WTC11 (cell line): ENCODE data around the gene CD9.

Experiments used
- FOXJ3 ChIP-seq: sonication (generic); formaldehyde crosslinking; IDR thresholded peaks from 2 replicates; pipeline ENCODE4 v1.9.0; 2021; ENCODE audit warnings: missing genetic modification reagents, mild to moderate bottlenecking, borderline replicate concordance
- IRF2 ChIP-seq: sonication (generic); formaldehyde crosslinking; IDR thresholded peaks from 2 replicates; pipeline ENCODE4 v1.8.0; 2022; ENCODE audit warnings: low read depth, missing genetic modification reagents, borderline replicate concordance
- JUN ChIP-seq: sonication (generic); formaldehyde crosslinking; IDR thresholded peaks from 2 replicates; pipeline ENCODE4 v1.8.0; 2023; ENCODE audit warnings: mild to moderate bottlenecking, missing genetic modification reagents
- NR1H2 ChIP-seq: sonication (generic); formaldehyde crosslinking; IDR thresholded peaks from 2 replicates; pipeline ENCODE4 v1.9.0; 2021; ENCODE audit warnings: mild to moderate bottlenecking, moderate library complexity, missing genetic modification reagents
- OVOL2 ChIP-seq: fragments of 250-450 bp; sonication (Bioruptor Pico); IDR thresholded peaks from 2 replicates; pipeline ENCODE4 v1.9.0; 2021; ENCODE audit warnings: mild to moderate bottlenecking, borderline replicate concordance
- SP1 ChIP-seq: sonication (generic); formaldehyde crosslinking; conservative IDR thresholded peaks from 2 replicates; pipeline ENCODE4 v1.8.1; 2022; ENCODE audit warnings: missing genetic modification reagents
- TF ChIP-seq, protein P1 (sequence below): sonication (generic); formaldehyde crosslinking; IDR thresholded peaks from 2 replicates; pipeline ENCODE4 v1.8.1; 2023; ENCODE audit warnings: mild to moderate bottlenecking, missing genetic modification reagents
- TF ChIP-seq, protein P2 (sequence below): fragments of 200-600 bp; IDR thresholded peaks from 2 replicates; pipeline ENCODE4 v1.8.0; 2022; ENCODE audit warnings: antibody characterized with exemption
- TF ChIP-seq, protein P3 (sequence below): sonication (generic); formaldehyde crosslinking; IDR thresholded peaks from 2 replicates; pipeline ENCODE4 v1.8.0; 2022; ENCODE audit warnings: mild to moderate bottlenecking, missing genetic modification reagents
- TF ChIP-seq, protein P4 (sequence below): sonication (generic); formaldehyde crosslinking; IDR thresholded peaks from 2 replicates; pipeline ENCODE4 v1.8.1; 2023; ENCODE audit warnings: mild to moderate bottlenecking, moderate library complexity, missing genetic modification reagents

DNA sequence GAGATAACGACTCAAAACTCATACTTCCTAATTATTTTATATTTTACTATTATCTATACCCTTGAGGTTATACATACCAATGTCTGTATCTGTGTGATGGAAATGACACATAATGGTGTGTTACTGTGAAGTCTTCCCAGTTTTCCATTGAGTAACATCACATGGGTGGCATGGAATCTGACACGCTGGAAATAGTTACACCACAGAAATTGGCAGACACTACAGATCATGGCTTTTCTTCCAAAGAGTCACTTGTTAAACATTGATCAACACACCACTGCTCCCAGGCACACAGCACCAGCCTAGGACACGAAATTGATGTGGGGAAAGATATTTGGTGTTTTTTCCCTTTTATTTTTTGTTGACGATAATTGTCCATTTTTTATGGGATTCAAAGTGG lies 42.7 kb upstream of the CD9 start:
- no peak for TF ChIP-seq IRF2 (CRISPR knock-in tag)
- TF ChIP-seq, protein P1, sequence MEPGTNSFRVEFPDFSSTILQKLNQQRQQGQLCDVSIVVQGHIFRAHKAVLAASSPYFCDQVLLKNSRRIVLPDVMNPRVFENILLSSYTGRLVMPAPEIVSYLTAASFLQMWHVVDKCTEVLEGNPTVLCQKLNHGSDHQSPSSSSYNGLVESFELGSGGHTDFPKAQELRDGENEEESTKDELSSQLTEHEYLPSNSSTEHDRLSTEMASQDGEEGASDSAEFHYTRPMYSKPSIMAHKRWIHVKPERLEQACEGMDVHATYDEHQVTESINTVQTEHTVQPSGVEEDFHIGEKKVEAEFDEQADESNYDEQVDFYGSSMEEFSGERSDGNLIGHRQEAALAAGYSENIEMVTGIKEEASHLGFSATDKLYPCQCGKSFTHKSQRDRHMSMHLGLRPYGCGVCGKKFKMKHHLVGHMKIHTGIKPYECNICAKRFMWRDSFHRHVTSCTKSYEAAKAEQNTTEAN: no peak
- TF ChIP-seq, protein P2, sequence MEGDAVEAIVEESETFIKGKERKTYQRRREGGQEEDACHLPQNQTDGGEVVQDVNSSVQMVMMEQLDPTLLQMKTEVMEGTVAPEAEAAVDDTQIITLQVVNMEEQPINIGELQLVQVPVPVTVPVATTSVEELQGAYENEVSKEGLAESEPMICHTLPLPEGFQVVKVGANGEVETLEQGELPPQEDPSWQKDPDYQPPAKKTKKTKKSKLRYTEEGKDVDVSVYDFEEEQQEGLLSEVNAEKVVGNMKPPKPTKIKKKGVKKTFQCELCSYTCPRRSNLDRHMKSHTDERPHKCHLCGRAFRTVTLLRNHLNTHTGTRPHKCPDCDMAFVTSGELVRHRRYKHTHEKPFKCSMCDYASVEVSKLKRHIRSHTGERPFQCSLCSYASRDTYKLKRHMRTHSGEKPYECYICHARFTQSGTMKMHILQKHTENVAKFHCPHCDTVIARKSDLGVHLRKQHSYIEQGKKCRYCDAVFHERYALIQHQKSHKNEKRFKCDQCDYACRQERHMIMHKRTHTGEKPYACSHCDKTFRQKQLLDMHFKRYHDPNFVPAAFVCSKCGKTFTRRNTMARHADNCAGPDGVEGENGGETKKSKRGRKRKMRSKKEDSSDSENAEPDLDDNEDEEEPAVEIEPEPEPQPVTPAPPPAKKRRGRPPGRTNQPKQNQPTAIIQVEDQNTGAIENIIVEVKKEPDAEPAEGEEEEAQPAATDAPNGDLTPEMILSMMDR: no peak
- no peak for TF ChIP-seq NR1H2 (CRISPR knock-in tag)
- TF ChIP-seq, protein P3, sequence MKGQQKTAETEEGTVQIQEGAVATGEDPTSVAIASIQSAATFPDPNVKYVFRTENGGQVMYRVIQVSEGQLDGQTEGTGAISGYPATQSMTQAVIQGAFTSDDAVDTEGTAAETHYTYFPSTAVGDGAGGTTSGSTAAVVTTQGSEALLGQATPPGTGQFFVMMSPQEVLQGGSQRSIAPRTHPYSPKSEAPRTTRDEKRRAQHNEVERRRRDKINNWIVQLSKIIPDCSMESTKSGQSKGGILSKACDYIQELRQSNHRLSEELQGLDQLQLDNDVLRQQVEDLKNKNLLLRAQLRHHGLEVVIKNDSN (CRISPR knock-in tag): no peak
- no peak for TF ChIP-seq SP1 (CRISPR knock-in tag)
- TF ChIP-seq, protein P4, sequence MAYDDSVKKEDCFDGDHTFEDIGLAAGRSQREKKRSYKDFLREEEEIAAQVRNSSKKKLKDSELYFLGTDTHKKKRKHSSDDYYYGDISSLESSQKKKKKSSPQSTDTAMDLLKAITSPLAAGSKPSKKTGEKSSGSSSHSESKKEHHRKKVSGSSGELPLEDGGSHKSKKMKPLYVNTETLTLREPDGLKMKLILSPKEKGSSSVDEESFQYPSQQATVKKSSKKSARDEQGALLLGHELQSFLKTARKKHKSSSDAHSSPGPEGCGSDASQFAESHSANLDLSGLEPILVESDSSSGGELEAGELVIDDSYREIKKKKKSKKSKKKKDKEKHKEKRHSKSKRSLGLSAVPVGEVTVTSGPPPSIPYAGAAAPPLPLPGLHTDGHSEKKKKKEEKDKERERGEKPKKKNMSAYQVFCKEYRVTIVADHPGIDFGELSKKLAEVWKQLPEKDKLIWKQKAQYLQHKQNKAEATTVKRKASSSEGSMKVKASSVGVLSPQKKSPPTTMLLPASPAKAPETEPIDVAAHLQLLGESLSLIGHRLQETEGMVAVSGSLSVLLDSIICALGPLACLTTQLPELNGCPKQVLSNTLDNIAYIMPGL (CRISPR knock-in tag): no peak
- no peak for TF ChIP-seq FOXJ3 (CRISPR knock-in tag)
- no peak for TF ChIP-seq JUN (CRISPR knock-in tag)
- TF ChIP-seq OVOL2 (CRISPR knock-in tag): no peak
